ES-I3 (cell line): ENCODE results near the gene CNTNAP3.
"Not testable (repeated sequence)": the region's sequence is repeated elsewhere in the genome, so short reads cannot be mapped to it uniquely, and the experiment has no call there.

Experiments used
- H3K36me3 ChIP-seq: 2 replicates; pipeline ENCODE4 v1.6.1; 2013; ENCODE audit warnings: mild to moderate bottlenecking, low read length, control low read depth, moderate library complexity; ENCODE audit not compliant: insufficient read depth
- H3K4me1 ChIP-seq: 2 replicates; pipeline ENCODE4 v1.6.1; 2013; ENCODE audit warnings: mild to moderate bottlenecking, control low read depth, low read length; ENCODE audit not compliant: insufficient read depth
- H3K9ac ChIP-seq: 2 replicates; pipeline ENCODE4 v1.6.1; 2013; ENCODE audit warnings: low read depth, mild to moderate bottlenecking, low read length, moderate library complexity
- H3K9me3 ChIP-seq: 2 replicates; pipeline ENCODE4 v1.6.1; 2013; ENCODE audit warnings: mild to moderate bottlenecking, low read length, moderate library complexity; ENCODE audit not compliant: control insufficient read depth, insufficient read depth

The CNTNAP3 gene

DNA sequence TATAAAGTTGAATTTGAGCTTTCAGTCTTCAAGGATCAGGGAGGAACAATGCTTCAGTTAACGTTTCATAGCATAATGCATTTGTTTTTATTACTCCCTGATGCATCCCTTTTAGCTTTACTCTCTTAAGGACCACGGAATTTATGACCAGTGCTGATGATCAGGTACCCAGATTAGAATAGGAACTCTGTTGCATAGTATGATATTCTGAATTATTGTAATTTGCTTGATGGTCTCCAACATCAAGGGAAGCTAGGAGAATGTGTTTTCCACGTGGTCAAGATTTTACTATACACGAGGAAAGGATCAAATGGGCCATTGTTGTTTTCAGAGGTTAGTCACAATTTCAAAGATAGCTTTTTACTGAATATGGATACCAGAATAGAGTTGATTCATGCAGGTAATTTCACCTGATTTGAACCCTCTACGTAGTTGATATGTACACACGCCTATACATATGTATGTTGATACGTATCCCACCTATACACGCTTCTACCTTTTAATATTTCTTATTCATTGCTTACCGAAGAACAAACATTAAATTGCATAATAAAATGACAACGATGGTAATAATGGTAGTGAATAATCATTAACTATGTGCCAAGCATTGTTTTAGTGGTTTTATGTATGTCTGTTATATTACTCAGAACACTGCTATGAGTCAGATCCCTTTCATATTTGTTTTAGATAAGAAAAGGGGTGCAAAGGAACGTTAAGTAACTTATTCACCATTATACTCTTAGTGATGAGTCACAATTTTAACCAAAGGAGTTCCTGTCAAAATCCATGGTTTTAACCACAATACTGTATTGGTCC, 257.6 kb downstream of the CNTNAP3 start:
- not testable (repeated sequence) for H3K9ac ChIP-seq, H3K9me3 ChIP-seq, H3K4me1 ChIP-seq, H3K36me3 ChIP-seq

DNA sequence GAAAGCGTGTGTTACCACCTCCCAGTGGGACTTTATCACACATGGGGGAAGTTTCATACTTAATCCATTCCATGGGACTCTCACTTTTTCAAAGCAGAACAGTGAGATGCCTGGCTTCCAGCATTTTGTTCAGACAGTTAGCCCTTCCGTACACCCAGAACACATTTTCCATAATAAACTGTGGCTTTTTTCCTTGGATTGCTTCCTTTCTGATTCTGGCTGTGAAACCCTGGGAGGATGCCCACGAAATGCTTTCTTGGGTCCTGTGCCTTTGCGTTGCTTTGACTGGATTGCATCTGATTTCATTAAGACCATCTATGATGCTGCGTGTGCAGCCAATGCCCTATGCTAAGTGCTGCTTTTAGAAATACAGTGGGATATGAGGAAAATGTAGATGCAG, 259.1 kb downstream of the CNTNAP3 start:
- H3K4me1 ChIP-seq, H3K9ac ChIP-seq, H3K36me3 ChIP-seq: not testable (repeated sequence)

DNA sequence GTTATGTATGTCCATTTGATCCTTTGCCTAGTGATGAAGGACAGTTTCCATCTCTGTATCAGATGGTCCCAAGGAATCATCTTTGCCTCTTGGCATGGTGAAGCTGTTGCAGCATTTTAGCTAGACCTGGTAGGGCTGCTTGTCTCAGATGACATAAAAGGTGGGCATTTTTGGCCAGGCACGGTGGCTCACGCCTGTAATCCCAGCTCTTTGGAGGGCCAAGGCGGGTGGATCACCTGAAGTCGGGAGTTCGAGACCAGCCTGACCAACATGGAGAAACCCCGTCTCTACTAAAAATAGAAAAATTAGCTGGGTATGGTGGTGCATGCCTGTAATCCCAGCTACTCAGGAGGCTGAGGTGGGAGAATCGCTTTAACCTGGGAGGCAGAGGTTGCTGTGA, 259.8 kb downstream of the CNTNAP3 start:
- H3K4me1 ChIP-seq, H3K9ac ChIP-seq, H3K9me3 ChIP-seq, H3K36me3 ChIP-seq: not testable (repeated sequence)

More for the DNA sequence above, 259.1 kb downstream of the CNTNAP3 start:
- H3K9me3 ChIP-seq, result not testable (repeated sequence)

DNA sequence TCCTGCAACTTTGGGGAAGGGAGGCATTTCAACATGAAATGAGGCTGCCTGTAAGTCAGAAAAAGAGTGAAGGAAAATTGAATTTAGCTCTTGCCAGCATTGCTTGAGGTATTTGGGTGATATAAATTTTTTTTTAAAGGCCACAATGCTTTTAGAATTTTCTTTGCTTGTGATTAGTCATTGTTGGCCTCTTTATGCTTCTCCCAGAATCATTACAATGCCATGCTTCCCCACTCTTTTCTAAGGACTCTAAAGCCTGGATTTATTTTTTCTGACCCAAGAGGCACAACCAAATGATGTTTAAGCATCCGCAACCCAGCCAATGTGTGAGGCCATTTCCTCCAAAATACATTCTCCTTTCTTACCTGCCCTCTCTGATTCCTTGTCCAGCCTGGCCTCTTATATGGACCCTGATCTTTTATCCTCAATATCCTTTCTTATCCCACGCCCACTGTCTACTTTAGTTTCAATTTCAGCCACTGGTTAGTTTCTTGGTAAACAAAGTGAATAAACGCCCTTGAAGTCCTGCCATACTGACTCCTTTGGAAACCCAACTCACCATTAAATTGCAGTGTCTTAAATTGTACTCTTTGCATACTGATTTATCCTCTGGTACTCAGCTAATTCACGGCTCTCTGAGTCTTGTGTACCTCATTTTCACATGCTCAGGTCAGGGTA, 261.9 kb downstream of the CNTNAP3 start:
- not testable (repeated sequence) for H3K9ac ChIP-seq, H3K36me3 ChIP-seq, H3K4me1 ChIP-seq

More for the DNA sequence above, 261.9 kb downstream of the CNTNAP3 start:
- not testable (repeated sequence) for H3K9me3 ChIP-seq
